NCI-H345 (cell line): ENCODE measurements around the gene PCBP3.
"Not testable (repeated sequence)": the region's sequence is repeated elsewhere in the genome, so short reads cannot be mapped to it uniquely, and the experiment has no call there.

Experiments
- DNase-seq: peaks from one replicate; lab custom pipeline; 2025; lab: John Stamatoyannopoulos, UW

The PCBP3 gene

GRCh38 chr21:45893740-45894449, 250.4 kb downstream of the PCBP3 start:
- DNase-seq: no peak

- DNase-seq: no peak
Measured at GRCh38 chr21:45894450-45894825, 250.9 kb downstream of the PCBP3 start.

GRCh38 chr21:45894906-45895777, 251.6 kb downstream of the PCBP3 start:
- DNase-seq: no peak

GRCh38 chr21:45895778-45896370, 252.3 kb downstream of the PCBP3 start:
- no peak for DNase-seq

- DNase-seq: not testable (repeated sequence)
Measured at GRCh38 chr21:45896431-45896830, 252.9 kb downstream of the PCBP3 start.

GRCh38 chr21:45897191-45898027, 253.9 kb downstream of the PCBP3 start:
- DNase-seq: no peak

GRCh38 chr21:45898028-45898350, 254.5 kb downstream of the PCBP3 start:
- no peak for DNase-seq

GRCh38 chr21:45898781-45899180, 255.3 kb downstream of the PCBP3 start:
- DNase-seq: no peak

GRCh38 chr21:45899317-45900033, 255.9 kb downstream of the PCBP3 start:
- no peak for DNase-seq

GRCh38 chr21:45900034-45900868, 256.7 kb downstream of the PCBP3 start:
- no peak for DNase-seq

GRCh38 chr21:45901061-45901690, 257.7 kb downstream of the PCBP3 start:
- no peak for DNase-seq

GRCh38 chr21:45902292-45902995, 258.9 kb downstream of the PCBP3 start:
- no peak for DNase-seq

GRCh38 chr21:45905196-45905595, 261.7 kb downstream of the PCBP3 start:
- DNase-seq: no peak

- DNase-seq: no peak
Measured at GRCh38 chr21:45906196-45906805, 262.8 kb downstream of the PCBP3 start.

GRCh38 chr21:45906859-45907258, 263.3 kb downstream of the PCBP3 start:
- DNase-seq: no peak

- no peak for DNase-seq
Measured at GRCh38 chr21:45908536-45909237, 265.2 kb downstream of the PCBP3 start.

GRCh38 chr21:45909238-45909988, 265.9 kb downstream of the PCBP3 start:
- DNase-seq: no peak

GRCh38 chr21:45910155-45910547, 266.6 kb downstream of the PCBP3 start:
- no peak for DNase-seq
